Measurements from ENCODE around the gene PYGO1. TPM values are rescaled to one million over a fixed set of nuclear protein-coding genes. Genes with fewer than 3 reads are reported as not detected.

The PYGO1 gene
- total and polyA plus RNA-seq, 2 of the 4 experiments (the other 2 are of a cell fraction) = 3.0 to 6.6 TPM

GRCh38 chr15:55599439-55599838 lies 11.3 kb upstream of the PYGO1 start:
- Histone ChIP-seq H3K4me3 (ENCODE audit: insufficient read depth, low read depth, low read length) (no peak overlapping the region), H3K27me3 (ENCODE audit: control insufficient read depth, insufficient read depth, low read length) (no peaks in the 10 kb centered on the region), H2AFZ (replicated peaks; ENCODE audit: low read length, poor library complexity) (no peak overlapping the region), H3K14ac (replicated peaks; ENCODE audit: low read depth, low read length) (no peak overlapping the region), H3K18ac (ENCODE audit: low read depth, low read length) (no peak overlapping the region), H2AK5ac (ENCODE audit: low read depth, low read length) (no peak overlapping the region), H2BK120ac (ENCODE audit: low read depth, low read length) (no peak overlapping the region), H3K9me1 (ENCODE audit: insufficient read depth, low read length) (no peaks in the 10 kb centered on the region), H2BK15ac (ENCODE audit: low read depth, low read length) (no peak overlapping the region), H4K8ac (ENCODE audit: low read depth in 2 of 2, low read length in 2 of 2) (no peak overlapping the region), H3K79me1 (ENCODE audit: low read depth in 1 of 2, low read length in 2 of 2) (no peaks in the 10 kb centered on the region), H3K27ac (ENCODE audit: insufficient read depth, low read length) (no peak overlapping the region), H3K4me1 (ENCODE audit: control insufficient read depth, insufficient read depth, low read length) (no peaks in the 10 kb centered on the region), H3K9ac (ENCODE audit: low read depth, low read length) (no peak overlapping the region), H3K4me2 (ENCODE audit: low read depth, low read length) (no peak overlapping the region), H3K4ac (ENCODE audit: low read depth, low read length) (no peak overlapping the region), H2BK5ac (ENCODE audit: low read depth, low read length, poor library complexity, severe bottlenecking) (no peak overlapping the region), H3K56ac (ENCODE audit: extremely low read depth, insufficient read depth, low read length) (no peak overlapping the region), H4K91ac (ENCODE audit: insufficient read depth, low read depth, low read length) (no peak overlapping the region), H4K5ac (ENCODE audit: low read depth, low read length) (no peak overlapping the region), H3K9me3 (ENCODE audit: control insufficient read depth, insufficient read depth, low read length) (no peaks in the 10 kb centered on the region), H4K20me1 (ENCODE audit: insufficient read depth, low read length) (no peaks in the 10 kb centered on the region), H2BK20ac (ENCODE audit: low read depth, low read length) (no peak overlapping the region), H3K23ac (ENCODE audit: low read depth, low read length) (no peak overlapping the region), H2AK9ac (replicated peaks; ENCODE audit: low read depth, low read length, poor library complexity) (no peak overlapping the region), H3K36me3 (ENCODE audit: control insufficient read depth, insufficient read depth, low read length) (no peaks in the 10 kb centered on the region)
- BruUV-seq (replicated peaks) = no TSS peak
- CTCF ChIA-PET = no interaction called here
- dilution Hi-C loops (cut with HindIII; ENCODE audit: low sequenced_read_pairs, unreplicated experiment) = no loop called here
- POLR2A ChIA-PET (ENCODE audit: unreplicated experiment) = no interaction called here
- TF ChIP-seq SMC3 (IDR thresholded peaks at IDR 0.05; ENCODE audit: low read depth, low read length) = no peak
- TF ChIP-seq USF2 (IDR thresholded peaks at IDR 0.05; ENCODE audit: low read depth, low read length) = no peak
- no peak for TF ChIP-seq NFE2L2 (IDR thresholded peaks at IDR 0.05; ENCODE audit: low read depth, low read length)
- no peak for TF ChIP-seq CEBPB (IDR thresholded peaks at IDR 0.05; ENCODE audit: low read depth, low read length)
- TF ChIP-seq RAD21 (IDR thresholded peaks at IDR 0.05; ENCODE audit: low read length) = no peak
- TF ChIP-seq RFX5 (IDR thresholded peaks at IDR 0.05; ENCODE audit: low read depth, low read length) = no peak
- no peak for TF ChIP-seq FOS (IDR thresholded peaks at IDR 0.05; ENCODE audit: low read depth, low read length)
- TF ChIP-seq ELK1 (IDR thresholded peaks at IDR 0.05; ENCODE audit: borderline replicate concordance, low read depth, low read length) = no peak
- TF ChIP-seq BHLHE40 (IDR thresholded peaks at IDR 0.05; ENCODE audit: low read depth, low read length) = no peak
- TF ChIP-seq CHD1 (IDR thresholded peaks at IDR 0.05; ENCODE audit: low read depth, low read length) = no peak
- in situ Hi-C loops (cut with MboI; ENCODE audit: low sequenced_read_pairs) = no loop called here
- DNase-seq (no peak), ATAC-seq (ENCODE audit: low read depth) (no peak)
- 40% methylated on average over 1 of the region's 3 CpGs; no CpG with 5 or more reads in 1 of the 2 experiments for WGBS, 2 experiments (ENCODE audit: extremely low coverage in 2 of 2, insufficient read length in 1 of 2)
- intact Hi-C loops (cut with micrococcal nuclease) = no loop called here

Data from IMR-90 (cell line).